Measurements from ENCODE around the gene HAUS5.

HAUS5 gene

GRCh38 chr19:35608251-35608650 is 4.3 kb upstream of the HAUS5 start:
- no peak for DNase-seq (ENCODE audit: low spot score)

GRCh38 chr19:35609851-35610353 is 2.6 kb upstream of the HAUS5 start:
- DNase-seq (ENCODE audit: low spot score), result no peak

- no peak for DNase-seq (ENCODE audit: low spot score)
Observed at GRCh38 chr19:35612224-35612558, 344 bp upstream of the HAUS5 start.

GRCh38 chr19:35613574-35613973 is 1.0 kb downstream of the HAUS5 start:
- DNase-seq (ENCODE audit: low spot score), result no peak

DNA sequence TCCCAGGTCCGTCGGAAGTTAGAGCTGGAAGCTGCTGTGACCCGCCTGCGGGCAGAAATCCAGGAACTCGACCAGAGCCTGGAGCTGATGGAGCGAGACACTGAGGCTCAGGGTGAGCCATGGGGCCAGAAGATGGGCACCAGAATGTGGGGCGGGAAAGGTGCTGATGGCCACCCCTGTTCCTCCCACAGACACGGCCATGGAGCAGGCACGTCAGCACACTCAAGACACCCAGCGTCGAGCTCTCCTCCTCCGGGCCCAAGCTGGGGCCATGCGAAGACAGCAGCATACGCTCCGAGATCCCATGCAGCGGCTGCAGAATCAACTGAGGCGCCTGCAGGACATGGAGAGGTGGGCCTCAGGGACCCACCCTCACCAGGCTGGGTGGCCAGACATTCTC is 2.5 kb downstream of the HAUS5 start:
- DNase-seq (ENCODE audit: low spot score), result no peak

GRCh38 chr19:35618857-35619256 is 6.3 kb downstream of the HAUS5 start:
- no peak for DNase-seq (ENCODE audit: low spot score)

GRCh38 chr19:35619290-35619923 is 6.9 kb downstream of the HAUS5 start:
- no peak for DNase-seq (ENCODE audit: low spot score)

GRCh38 chr19:35620001-35620400 is 7.5 kb downstream of the HAUS5 start:
- DNase-seq (ENCODE audit: low spot score), result no peak

DNA sequence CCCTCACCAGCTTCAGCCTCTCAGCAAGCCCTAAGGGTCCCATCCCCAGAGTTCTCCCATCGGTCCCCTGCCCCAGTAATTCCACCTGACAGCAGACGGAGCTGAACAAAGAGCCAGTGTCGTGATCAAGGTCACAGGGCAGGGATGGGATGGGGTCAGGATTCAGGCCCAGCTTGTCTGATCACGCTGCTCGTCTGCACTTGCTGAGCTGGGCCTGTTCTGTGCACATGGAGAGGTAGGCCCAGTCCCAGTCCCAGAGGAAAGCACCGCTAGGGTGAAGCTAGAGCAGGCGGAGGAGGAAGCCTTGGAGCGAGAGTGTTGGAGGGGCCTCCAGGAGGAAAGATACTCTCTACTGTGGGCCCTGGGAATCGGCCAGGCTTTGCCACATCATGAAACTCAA is 9.2 kb downstream of the HAUS5 start:
- no peak for DNase-seq (ENCODE audit: low spot score)

DNA sequence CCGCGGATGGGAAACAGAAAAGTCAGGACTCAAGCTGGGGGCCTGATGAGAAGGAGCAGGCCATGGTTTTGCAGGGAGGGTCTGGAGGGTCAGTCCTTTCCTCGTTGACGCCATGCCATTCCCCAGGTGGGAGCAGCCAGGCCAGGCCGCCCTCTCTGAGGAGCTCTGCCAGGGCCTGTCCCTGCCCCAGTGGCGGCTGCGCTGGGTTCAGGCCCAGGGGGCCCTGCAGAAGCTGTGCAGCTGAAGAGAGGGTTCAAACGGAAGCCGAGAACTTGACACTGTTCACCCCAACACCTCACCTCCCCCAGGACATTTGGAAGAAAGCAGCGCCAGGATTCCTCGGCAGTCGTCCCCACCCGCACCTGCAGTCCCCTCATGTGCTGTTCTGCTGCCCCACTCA is 10.2 kb downstream of the HAUS5 start:
- no peak for DNase-seq (ENCODE audit: low spot score)

- no peak for DNase-seq (ENCODE audit: low spot score)
Observed at GRCh38 chr19:35623327-35624010, 10.9 kb downstream of the HAUS5 start.

DNA sequence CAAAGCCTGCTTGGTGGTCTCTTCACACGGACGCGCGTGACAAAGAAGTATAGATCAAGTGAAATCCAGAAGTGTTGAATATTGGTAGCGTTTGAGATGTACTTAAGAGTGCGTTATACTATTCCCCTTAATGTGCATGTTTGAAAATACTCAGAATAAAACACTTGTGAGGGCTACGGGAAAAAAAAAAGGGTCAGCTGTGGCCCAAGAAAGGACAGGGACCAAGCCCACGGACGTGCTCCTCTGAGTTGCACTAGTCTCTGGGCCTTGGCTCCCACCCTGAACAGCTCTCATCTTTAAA is 15.7 kb downstream of the HAUS5 start:
- no peak for DNase-seq (ENCODE audit: low spot score)

DNA sequence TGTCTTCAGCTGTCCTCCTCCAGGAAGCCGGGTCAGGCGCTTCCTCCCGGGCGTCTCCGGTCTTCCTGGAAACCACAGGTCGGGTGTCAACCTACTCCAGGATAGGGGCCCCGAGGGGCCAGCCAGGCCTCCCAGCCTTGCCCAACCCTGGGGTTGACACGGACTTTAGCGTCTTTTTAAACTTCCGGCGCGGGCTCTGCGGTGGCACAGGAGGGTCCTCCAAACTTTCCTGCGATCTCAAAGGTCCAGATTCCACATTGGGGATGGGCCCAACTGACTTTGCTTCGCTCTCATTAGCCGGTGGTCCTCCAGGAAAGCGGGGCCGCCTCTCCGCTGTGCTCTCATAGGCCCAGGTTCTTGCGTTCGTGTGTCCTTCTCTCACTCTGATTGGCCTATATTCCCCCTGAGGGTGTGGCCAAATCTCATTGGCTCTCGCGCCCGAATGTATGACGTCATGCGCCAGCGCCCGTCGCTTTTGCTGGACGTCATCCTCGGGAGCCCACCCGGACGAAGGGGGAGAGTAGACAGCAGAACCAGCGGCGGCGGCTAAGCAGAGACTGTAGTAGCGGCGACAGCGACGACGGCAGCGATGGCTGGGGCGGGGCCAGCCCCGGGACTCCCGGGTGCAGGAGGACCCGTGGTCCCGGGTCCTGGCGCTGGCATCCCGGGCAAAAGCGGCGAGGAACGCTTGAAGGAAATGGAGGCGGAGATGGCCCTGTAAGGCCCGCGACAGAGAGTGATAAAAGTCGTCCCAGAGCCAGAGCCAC is 16.2 kb downstream of the HAUS5 start, which contains the start of gene RBM42:
Gene RBM42, plus strand, starts transcription at position 472 of the 767 bp plus-strand sequence. Its CDS starts 118 bp downstream, at position 590.
- DNase-seq (ENCODE audit: low spot score), result peak; percentile 99

- no peak for DNase-seq (ENCODE audit: low spot score)
Observed at GRCh38 chr19:35629332-35629633, 16.7 kb downstream of the HAUS5 start.

DNA sequence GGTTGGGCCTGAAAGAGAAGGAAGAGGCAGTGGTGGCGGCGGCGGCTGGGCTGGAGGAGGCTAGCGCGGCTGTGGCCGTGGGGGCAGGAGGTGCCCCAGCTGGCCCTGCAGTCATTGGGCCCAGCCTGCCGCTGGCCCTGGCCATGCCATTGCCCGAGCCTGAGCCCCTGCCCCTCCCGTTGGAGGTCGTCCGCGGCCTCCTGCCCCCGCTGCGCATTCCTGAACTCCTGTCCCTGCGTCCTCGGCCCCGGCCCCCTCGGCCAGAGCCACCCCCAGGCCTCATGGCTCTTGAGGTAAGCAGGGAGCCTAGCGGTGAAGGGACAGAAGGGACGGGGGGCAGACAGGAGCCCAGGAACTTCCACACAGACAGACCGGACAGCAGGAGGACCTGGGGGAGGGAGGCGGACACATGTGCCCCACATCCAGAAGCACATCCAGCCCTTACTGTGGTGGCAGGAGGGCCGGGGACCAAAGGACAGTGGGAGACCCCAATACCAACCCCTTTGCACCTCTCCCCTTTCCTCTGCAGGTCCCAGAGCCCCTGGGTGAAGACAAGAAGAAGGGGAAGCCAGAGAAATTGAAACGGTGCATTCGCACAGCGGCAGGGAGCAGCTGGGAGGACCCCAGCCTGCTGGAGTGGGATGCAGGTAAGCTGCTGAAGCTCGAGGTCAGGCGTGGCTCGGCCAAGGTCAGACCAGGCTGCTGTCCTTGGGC is 21.3 kb downstream of the HAUS5 start:
- DNase-seq (ENCODE audit: low spot score), result no peak

DNA sequence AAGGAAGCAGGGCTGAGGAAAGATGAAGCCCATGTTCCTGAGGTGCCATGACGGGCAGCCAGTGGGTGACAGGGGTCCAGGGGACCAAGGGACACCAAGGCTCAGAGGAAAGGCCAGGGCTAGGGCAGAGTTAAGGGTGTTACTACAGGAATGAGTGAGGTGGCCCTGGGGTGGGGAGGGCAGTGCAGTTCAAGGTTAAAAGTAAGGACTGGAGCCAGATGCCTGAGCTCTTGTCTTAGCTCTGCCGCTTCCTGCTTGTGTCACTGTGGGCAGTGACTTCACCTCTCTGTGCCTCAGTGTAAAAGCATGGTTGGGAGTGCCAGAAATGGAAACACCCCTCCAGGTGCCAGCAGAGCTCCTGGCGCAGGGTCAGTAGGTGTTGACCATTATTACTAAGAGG is 24.1 kb downstream of the HAUS5 start:
- DNase-seq (ENCODE audit: low spot score), result no peak

- no peak for DNase-seq (ENCODE audit: low spot score)
Observed at GRCh38 chr19:35637165-35637564, 24.6 kb downstream of the HAUS5 start.

DNA sequence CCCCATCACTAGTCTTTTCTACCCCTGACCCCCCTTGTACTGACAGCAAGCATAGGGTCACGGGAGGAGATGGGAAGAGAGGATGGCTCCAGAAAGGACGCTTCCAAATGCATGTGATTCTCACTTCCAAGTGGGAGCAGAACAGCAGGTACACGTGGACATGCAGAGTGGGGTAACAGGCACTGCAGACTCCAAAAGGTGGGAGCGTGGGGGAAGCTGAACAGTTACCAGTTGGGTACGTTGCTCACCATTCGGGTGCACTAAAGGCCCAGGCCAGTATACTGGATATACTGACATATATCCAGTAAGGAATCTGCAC is 26.7 kb downstream of the HAUS5 start:
- no peak for DNase-seq (ENCODE audit: low spot score)

DNA sequence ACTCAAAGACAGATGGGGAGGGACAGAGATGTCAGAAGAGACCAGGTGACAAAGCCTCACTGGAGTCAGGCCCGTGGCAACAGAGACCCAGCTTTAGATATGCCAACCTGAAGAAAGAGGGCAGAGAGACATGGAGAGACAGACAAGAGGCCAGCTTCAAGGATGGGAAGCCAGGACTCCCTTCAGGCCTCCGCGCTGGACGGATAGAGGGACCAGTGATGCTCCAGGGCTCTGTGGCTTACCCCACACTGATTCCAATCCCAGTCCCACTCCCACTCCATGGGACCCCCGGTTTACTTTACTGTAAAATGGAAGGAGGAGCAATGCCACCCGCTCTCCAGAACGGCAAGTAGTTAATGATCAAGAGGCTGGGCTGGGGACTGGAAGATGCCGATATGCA is 27.3 kb downstream of the HAUS5 start:
- DNase-seq (ENCODE audit: low spot score), result no peak

GRCh38 chr19:35641515-35642151 is 29.1 kb downstream of the HAUS5 start, which contains the start of gene ETV2:
TSS of gene ETV2 (plus strand) at chr19:35641745. CDS start at chr19:35642461, 716 bp downstream.
- DNase-seq (ENCODE audit: low spot score), result no peak

DNA sequence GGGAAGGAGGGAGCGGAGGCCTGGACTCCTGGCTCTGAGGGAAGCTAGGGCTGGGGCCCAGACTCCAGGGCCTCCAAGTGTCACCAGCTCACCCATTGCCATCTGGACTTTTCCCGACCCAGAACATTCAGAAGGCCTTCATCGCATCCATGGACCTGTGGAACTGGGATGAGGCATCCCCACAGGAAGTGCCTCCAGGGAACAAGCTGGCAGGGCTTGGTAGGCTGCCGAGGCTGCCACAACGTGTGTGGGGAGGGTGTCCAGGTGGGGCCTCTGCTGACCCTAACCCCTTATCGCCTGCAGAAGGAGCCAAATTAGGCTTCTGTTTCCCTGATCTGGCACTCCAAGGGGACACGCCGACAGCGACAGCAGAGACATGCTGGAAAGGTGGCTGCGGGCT is 29.8 kb downstream of the HAUS5 start:
- DNase-seq (ENCODE audit: low spot score), result no peak

DNA sequence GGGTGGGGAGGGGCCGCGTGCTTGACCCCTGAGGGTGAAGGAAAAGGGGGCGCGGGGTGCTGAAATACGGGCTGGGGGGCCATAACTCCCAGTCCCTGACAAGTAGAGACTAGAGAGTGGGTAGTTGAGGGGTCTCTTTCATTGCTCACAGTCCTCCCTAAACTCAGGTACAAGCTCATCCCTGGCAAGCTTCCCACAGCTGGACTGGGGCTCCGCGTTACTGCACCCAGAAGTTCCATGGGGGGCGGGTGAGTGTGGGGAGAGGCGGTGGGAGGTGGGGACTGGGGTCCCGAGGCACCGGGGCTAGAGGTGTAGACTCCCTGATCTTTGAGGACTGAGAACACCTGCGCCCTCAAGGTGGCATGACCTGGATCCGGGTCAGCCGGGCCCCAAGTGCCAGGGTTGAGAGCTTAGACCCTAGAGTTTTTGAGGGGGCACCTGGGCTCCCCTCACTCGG is 30.3 kb downstream of the HAUS5 start:
- no peak for DNase-seq (ENCODE audit: low spot score)

All from kidney tubule cell (primary cell).